CD14-positive monocyte (primary cell): Measurements from ENCODE around the gene OR13G1. TPM values are rescaled to one million over a fixed set of nuclear protein-coding genes. Genes with fewer than 3 reads are reported as not detected.

Source experiments
- DNase-seq, 3 donors: peaks; one replicate each; pipeline ENCODE4 v3.0.0-alpha.2; 2011 to 2022
- H2AFZ ChIP-seq: 2 replicates; pipeline ENCODE4 v1.6.0; 2012; ENCODE audit warnings: mild to moderate bottlenecking, low read depth, low read length, inconsistent platforms; ENCODE audit not compliant: insufficient read depth, poor library complexity, severe bottlenecking
- H3K27ac ChIP-seq, 2 donors: 1 replicate in 1 of 2; 2 replicates in 1 of 2; pipeline ENCODE4 v1.5.1; 2012 to 2013; ENCODE audit warnings: low read length in 2 of 2, control low read depth in 1 of 2, inconsistent platforms in 1 of 2, low read depth in 1 of 2, mild to moderate bottlenecking in 1 of 2
- H3K27me3 ChIP-seq, 2 donors: one replicate each; pipeline versions ENCODE4 v1.6.0 to v1.6.1; 2011 to 2013; ENCODE audit warnings: low read length in 2 of 2; ENCODE audit not compliant: control insufficient read depth in 2 of 2, insufficient read depth in 2 of 2
- H3K36me3 ChIP-seq, 2 donors: replicated peaks in 1 of 2; 1 replicate in 1 of 2; 2 replicates in 1 of 2; pipeline versions ENCODE4 v1.5.1 to v1.6.1; 2012 to 2013; ENCODE audit warnings: low read length in 2 of 2, control low read depth in 1 of 2, inconsistent platforms in 1 of 2, mild to moderate bottlenecking in 1 of 2; ENCODE audit not compliant: insufficient read depth in 2 of 2, control insufficient read depth in 1 of 2
- H3K4me1 ChIP-seq, 2 donors: 1 replicate in 1 of 2; 2 replicates in 1 of 2; pipeline versions ENCODE4 v1.5.1 to v1.6.1; 2012 to 2013; ENCODE audit warnings: low read length in 2 of 2, control low read depth in 1 of 2, inconsistent platforms in 1 of 2, mild to moderate bottlenecking in 1 of 2, moderate library complexity in 1 of 2; ENCODE audit not compliant: insufficient read depth in 2 of 2, control insufficient read depth in 1 of 2
- H3K4me2 ChIP-seq: replicated peaks from 2 replicates; pipeline ENCODE3; 2012; ENCODE audit warnings: low read length, moderate library complexity, mild to moderate bottlenecking; ENCODE audit not compliant: poor library complexity, severe bottlenecking; ENCODE audit errors: extremely low read depth
- H3K4me3 ChIP-seq, 3 experiments: fragments of 200-600 bp in 1 of 3; sonication (generic) in 1 of 3; replicated peaks in 1 of 3; 1 replicate in 2 of 3; 2 replicates in 1 of 3; pipeline ENCODE4 v1.5.1; 2011 to 2013; ENCODE audit warnings: low read length in 3 of 3, mild to moderate bottlenecking in 3 of 3, control low read depth in 2 of 3, low read depth in 2 of 3, inconsistent platforms in 1 of 3, moderate library complexity in 1 of 3
- H3K79me2 ChIP-seq: 2 replicates; pipeline ENCODE4 v1.6.0; 2012; ENCODE audit warnings: mild to moderate bottlenecking, control low read depth, inconsistent platforms, low read length, moderate library complexity; ENCODE audit not compliant: insufficient read depth
- H3K9ac ChIP-seq: 2 replicates; pipeline ENCODE4 v1.6.0; 2017; ENCODE audit warnings: low read length, mild to moderate bottlenecking; ENCODE audit not compliant: insufficient read depth, poor library complexity, severe bottlenecking
- H3K9me3 ChIP-seq, 2 donors: replicated peaks in 1 of 2; 1 replicate in 1 of 2; 2 replicates in 1 of 2; pipeline versions ENCODE4 v1.5.1 to v1.6.1; 2012 to 2013; ENCODE audit warnings: low read length in 2 of 2, control low read depth in 1 of 2; ENCODE audit not compliant: control insufficient read depth in 1 of 2, insufficient read depth in 1 of 2
- H4K20me1 ChIP-seq: 2 replicates; pipeline ENCODE4 v1.6.0; 2012; ENCODE audit warnings: mild to moderate bottlenecking, low read length, control low read depth, moderate library complexity; ENCODE audit not compliant: insufficient read depth
- H3K27ac Mint-ChIP-seq, 7 donors: one replicate each; pipeline ENCODE4 v1.8.0; 2020; ENCODE audit warnings: mild to moderate bottlenecking in 7 of 7, mixed read lengths in 7 of 7, moderate library complexity in 6 of 7, inconsistent platforms in 2 of 7
- H3K27me3 Mint-ChIP-seq, 3 donors: one replicate each; pipeline ENCODE4 v1.8.0; 2021 to 2022; ENCODE audit warnings: low read depth in 3 of 3, mild to moderate bottlenecking in 3 of 3, mixed read lengths in 3 of 3, moderate library complexity in 3 of 3, inconsistent platforms in 1 of 3
- H3K36me3 Mint-ChIP-seq, 2 donors: one replicate each; pipeline ENCODE4 v1.8.0; 2020; ENCODE audit warnings: mixed read lengths in 2 of 2, inconsistent platforms in 1 of 2, mild to moderate bottlenecking in 1 of 2
- H3K4me1 Mint-ChIP-seq: one replicate; pipeline ENCODE4 v1.8.0; 2020; ENCODE audit warnings: mild to moderate bottlenecking, mixed read lengths
- H3K4me3 Mint-ChIP-seq, 2 donors: one replicate each; pipeline ENCODE4 v1.8.0; 2020; ENCODE audit warnings: mild to moderate bottlenecking in 2 of 2, mixed read lengths in 2 of 2, moderate library complexity in 1 of 2
- H3K9me3 Mint-ChIP-seq, 7 donors: one replicate each; pipeline ENCODE4 v1.8.0; 2020 to 2022; ENCODE audit warnings: mixed read lengths in 7 of 7, mild to moderate bottlenecking in 6 of 7, moderate library complexity in 6 of 7, inconsistent platforms in 2 of 7
- CTCF ChIP-seq: fragments of 200-600 bp; IDR thresholded peaks from one replicate; pipeline ENCODE4 v1.8.0; 2022; ENCODE audit warnings: antibody characterized with exemption, mild to moderate bottlenecking
- WGBS: methylation state at CpG from one replicate; pipeline ENCODE4 v1.1.5; 2013; ENCODE audit warnings: missing lambda C conversion rate; ENCODE audit not compliant: insufficient coverage; 5-methylcytosine and 5-hydroxymethylcytosine counted together
- intact Hi-C, 2 donors: fragments of 100-400 bp; cut with micrococcal nuclease; formaldehyde crosslinking; loops; one replicate each; pipeline versions ENCODE4 v1.15.0 to v1.15.1; 2023
- polyA minus RNA-seq: library from RNA; depleted of rRNA, polyadenylated mRNA; stranded (reverse); fragments of >200 nt; gene quantifications from 2 replicates; pipeline ENCODE4 v1.2.3, GENCODE V29; 2012
- polyA plus RNA-seq, 3 donors: library from polyadenylated mRNA; depleted of rRNA in 1 of 3; unstranded in 2 of 3; stranded (reverse) in 1 of 3; fragments of 300-500 nt in 2 of 3; fragments of >200 nt in 1 of 3; fragmentation: Illumina TruSeq in 2 of 3; gene quantifications; 1 replicate in 2 of 3; 2 replicates in 1 of 3; pipeline ENCODE4 v1.2.3, GENCODE V29; 2012 to 2021
- total RNA-seq, 12 experiments: library from RNA in 1 of 12; stranded (reverse) in 1 of 12; fragments of 120-200 nt in 1 of 12; gene quantifications; one replicate each; pipeline ENCODE4 v1.2.4 and lab custom pipeline; 2013 to 2026; ENCODE audit warnings: mixed read lengths in 6 of 12, inconsistent platforms in 1 of 12

The OR13G1 gene
- total RNA-seq (2013) = not detected
- polyA plus RNA-seq (not detected), polyA minus RNA-seq (not detected in 2 replicates), total RNA-seq (lab: John Stamatoyannopoulos, UW) (0 to 1.1 (median 0) reads per million in 11 experiments)

- Histone ChIP-seq H2AFZ (no peak within 1 kb of the TSS), H3K9ac (no peak within 1 kb of the TSS), H3K27ac (no peak within 1 kb of the TSS), H3K4me2 (no peak within 1 kb of the TSS), H3K27me3 (no peaks in the 10 kb centered on the region), H3K36me3 (no peaks in the 10 kb centered on the region), H3K4me1 (no peaks in the 10 kb centered on the region), H3K9me3 (no peaks in the 10 kb centered on the region), H3K4me3 (no peak within 1 kb of the TSS), H3K79me2 (no peaks in the 10 kb centered on the region), H4K20me1 (no peaks in the 10 kb centered on the region)
- Mint-ChIP-seq H3K9me3 (no peaks in the 10 kb centered on the region), H3K4me1 (no peaks in the 10 kb centered on the region), H3K36me3 (no peaks in the 10 kb centered on the region), H3K27me3 (peaks cover 0 to 2% (median 0%) of the 10 kb centered on the region in 3 donors), H3K27ac (no peak within 1 kb of the TSS), H3K4me3 (no peak within 1 kb of the TSS)
- no peak for DNase-seq
- intact Hi-C loops = no loop called here
- TF ChIP-seq CTCF = no peak
- 100% methylated on average over 1 of the region's 1 CpG for WGBS
Observed at GRCh38 chr1:247679639-247680038, at the start of gene OR13G1. TSS of gene OR13G1 (minus strand) at chr1:247679739. CDS start at chr1:247673041, 6,698 bp downstream.

GRCh38 chr1:247721222-247721621 is 41.7 kb upstream of the OR13G1 start:
- H3K27me3 Mint-ChIP-seq = no peaks in the 10 kb centered on the region
- intact Hi-C loops = no loop called here
- Histone ChIP-seq H3K36me3 (no peaks in the 10 kb centered on the region), H3K4me1 (no peaks in the 10 kb centered on the region), H3K27ac (no peak overlapping the region), H3K79me2 (no peaks in the 10 kb centered on the region), H3K4me3 (no peak overlapping the region), H3K4me2 (no peak overlapping the region), H3K9ac (no peak overlapping the region), H2AFZ (no peak overlapping the region), H3K27me3 (no peaks in the 10 kb centered on the region), H4K20me1 (no peaks in the 10 kb centered on the region), H3K9me3 (peaks cover 6% of the 10 kb centered on the region in 2 donors)
- TF ChIP-seq CTCF = no peak
- no peak for DNase-seq
- H3K27ac Mint-ChIP-seq = no peak overlapping the region
- H3K36me3 Mint-ChIP-seq = no peaks in the 10 kb centered on the region
- H3K4me1 Mint-ChIP-seq = no peaks in the 10 kb centered on the region
- WGBS = no CpG with 5 or more reads among the region's 4 CpGs
- H3K4me3 Mint-ChIP-seq = no peak overlapping the region
- H3K9me3 Mint-ChIP-seq = peaks cover 0 to 8% (median 2%) of the 10 kb centered on the region in 7 donors
